ENCODE results near the gene GARIN5B. TPM values are rescaled to one million over a fixed set of nuclear protein-coding genes. Genes with fewer than 3 reads are reported as not detected.
A peak's percentile ranks its signal among the peaks of the same experiment; 100 is the strongest.

Gene GARIN5B
- total RNA-seq, 3 donors from 2014 or later (not counting 1 experiment from before 2014, with no cell fraction given): not detected

- intact Hi-C loops (cut with micrococcal nuclease): no loop called here
- 58% methylated on average over 9 of the region's 9 CpGs for WGBS (ENCODE audit: insufficient coverage)
- peaks cover 56% of the 10 kb centered on the region for H3K27me3 ChIP-seq (ENCODE audit: control insufficient read depth, insufficient read depth, low read length)
- Mint-ChIP-seq H3K27ac (no peak overlapping the region), H3K9me3 (no peaks in the 10 kb centered on the region), H3K4me1 (peaks cover 0 to 6% of the 10 kb centered on the region in 2 donors), H3K36me3 (no peaks in the 10 kb centered on the region), H3K27me3 (ENCODE audit: low read depth in 2 of 2) (peaks cover 25 to 34% of the 10 kb centered on the region in 2 donors), H3K4me3 (no peak overlapping the region)
- no peak for TF ChIP-seq CTCF (IDR thresholded peaks at IDR 0.05)
- H3K27ac ChIP-seq (ENCODE audit: low read length): no peak overlapping the region
- no peak overlapping the region for H3K4me3 ChIP-seq (ENCODE audit: low read length)
- peaks cover 14% of the 10 kb centered on the region for H3K4me1 ChIP-seq (ENCODE audit: control insufficient read depth, insufficient read depth, low read length)
- no peak for DNase-seq
- H3K9me3 ChIP-seq (ENCODE audit: control insufficient read depth, insufficient read depth, low read length): no peaks in the 10 kb centered on the region
- no peak for ATAC-seq
- H3K36me3 ChIP-seq (ENCODE audit: control insufficient read depth, insufficient read depth, low read length): no peaks in the 10 kb centered on the region
These were observed 10.4 kb upstream of the GARIN5B start for GRCh38 chr19:55373306-55373992.

- Mint-ChIP-seq H3K27me3 (ENCODE audit: low read depth in 2 of 2) (peaks cover 25 to 37% of the 10 kb centered on the region in 2 donors), H3K27ac (no peak overlapping the region), H3K4me3 (no peak overlapping the region), H3K9me3 (no peaks in the 10 kb centered on the region), H3K36me3 (no peaks in the 10 kb centered on the region), H3K4me1 (peaks cover 0 to 6% of the 10 kb centered on the region in 2 donors)
- no peak for DNase-seq
- Histone ChIP-seq H3K4me1 (ENCODE audit: control insufficient read depth, insufficient read depth, low read length) (peaks cover 14% of the 10 kb centered on the region), H3K27me3 (ENCODE audit: control insufficient read depth, insufficient read depth, low read length) (peaks cover 56% of the 10 kb centered on the region), H3K27ac (ENCODE audit: low read length) (no peak overlapping the region), H3K4me3 (ENCODE audit: low read length) (no peak overlapping the region), H3K9me3 (ENCODE audit: control insufficient read depth, insufficient read depth, low read length) (no peaks in the 10 kb centered on the region), H3K36me3 (ENCODE audit: control insufficient read depth, insufficient read depth, low read length) (no peaks in the 10 kb centered on the region)
- no peak for TF ChIP-seq CTCF (IDR thresholded peaks at IDR 0.05)
- ATAC-seq: peak in 2 of 3 donors; percentile 16 to 42
- 37% methylated on average over 24 of the region's 24 CpGs for WGBS (ENCODE audit: insufficient coverage)
- intact Hi-C loops (cut with micrococcal nuclease): no loop called here
These were observed 9.4 kb upstream of the GARIN5B start for GRCh38 chr19:55372316-55373081.

- H3K4me1 ChIP-seq (ENCODE audit: control insufficient read depth, insufficient read depth, low read length): peaks cover 14% of the 10 kb centered on the region
- 20% methylated on average over 12 of the region's 32 CpGs for WGBS (ENCODE audit: insufficient coverage)
- no peaks in the 10 kb centered on the region for H3K36me3 Mint-ChIP-seq
- no peak within 1 kb of the TSS for H3K27ac ChIP-seq (ENCODE audit: low read length)
- intact Hi-C loops (cut with micrococcal nuclease): no loop called here
- DNase-seq (no peak), ATAC-seq (no peak)
- no peaks in the 10 kb centered on the region for H3K9me3 Mint-ChIP-seq
- peak within 1 kb of the TSS in 1 of 2 donors; percentile 75 for H3K27ac Mint-ChIP-seq
- peak within 1 kb of the TSS; percentile 65 for H3K4me3 Mint-ChIP-seq
- H3K9me3 ChIP-seq (ENCODE audit: control insufficient read depth, insufficient read depth, low read length): no peaks in the 10 kb centered on the region
- peaks cover 43% of the 10 kb centered on the region for H3K27me3 ChIP-seq (ENCODE audit: control insufficient read depth, insufficient read depth, low read length)
- H3K36me3 ChIP-seq (ENCODE audit: control insufficient read depth, insufficient read depth, low read length): no peaks in the 10 kb centered on the region
- no peak for TF ChIP-seq CTCF (IDR thresholded peaks at IDR 0.05)
- peaks cover 0 to 6% of the 10 kb centered on the region in 2 donors for H3K4me1 Mint-ChIP-seq
- H3K4me3 ChIP-seq (ENCODE audit: low read length): no peak within 1 kb of the TSS
- H3K27me3 Mint-ChIP-seq (ENCODE audit: low read depth in 2 of 2): peaks cover 25 to 34% of the 10 kb centered on the region in 2 donors
These were observed 7.4 kb upstream of the GARIN5B start, which contains the start of gene IL11 for GRCh38 chr19:55370305-55370988. IL11 (minus strand) TSS chr19:55370463; CDS start chr19:55370310, 153 bp downstream.
